ENCODE data around the gene LIG3. TPM values are rescaled to one million over a fixed set of nuclear protein-coding genes. Genes with fewer than 3 reads are reported as not detected.

LIG3 gene
- total RNA-seq, 4 donors from 2014 or later, result 16.9 to 25.4 (median 21.5) TPM

DNA sequence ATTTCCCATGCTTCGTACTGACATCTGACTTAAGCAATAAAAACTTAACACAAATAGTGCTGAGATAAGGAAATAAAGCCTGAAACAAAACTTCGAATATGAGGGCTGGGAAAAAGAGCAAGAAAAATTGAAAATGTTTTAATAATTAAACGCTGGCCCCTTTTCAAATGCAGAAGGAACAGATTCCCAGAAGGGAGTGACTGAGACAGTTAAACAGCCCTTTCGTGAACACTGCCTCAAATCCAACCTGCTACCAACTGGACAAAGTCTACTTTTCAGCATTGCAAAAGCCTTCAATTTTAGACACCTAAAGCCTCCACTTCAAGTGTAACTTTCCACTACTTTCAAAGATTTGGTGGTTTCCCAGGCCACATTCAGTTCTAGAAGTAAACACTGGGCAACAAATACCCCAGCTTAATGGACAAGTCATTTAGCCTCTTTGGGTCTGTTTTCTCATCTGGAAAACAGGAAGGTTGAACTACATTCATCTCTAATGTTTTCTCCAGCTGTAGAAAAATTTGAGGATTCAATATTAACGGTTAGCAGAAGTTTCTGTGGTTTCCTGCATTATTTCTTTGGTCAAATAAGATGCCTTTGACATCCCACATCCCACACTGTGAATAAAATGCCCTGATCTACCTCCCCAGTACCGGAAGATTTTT lies 71.4 kb downstream of the LIG3 start:
- no peak for TF ChIP-seq CTCF (IDR thresholded peaks at IDR 0.05 in 4 of 5, conservative IDR thresholded peaks at IDR 0.05 in 1 of 5)
- no peak for TF ChIP-seq POLR2A (IDR thresholded peaks at IDR 0.05)
- intact Hi-C loops (cut with DNase I; ENCODE audit: low total_unique reads), result no loop called here
- Histone ChIP-seq H3K4me3 (no peak overlapping the region), H3K4me1 (peaks cover 15 to 24% of the 10 kb centered on the region in 2 donors), H3K36me3 (no peaks in the 10 kb centered on the region), H3K27me3 (no peaks in the 10 kb centered on the region), H3K27ac (peak overlapping the region; percentile 27 to 46 (median 33)), H3K9me3 (no peaks in the 10 kb centered on the region)
- DNase-seq, result no peak
- in situ Hi-C loops (cut with MboI; ENCODE audit: low sequenced_read_pairs in 4 of 4), result no loop called here
- ATAC-seq, result no peak

- TF ChIP-seq CTCF (IDR thresholded peaks at IDR 0.05 in 4 of 5, conservative IDR thresholded peaks at IDR 0.05 in 1 of 5) (no peak), POLR2A (IDR thresholded peaks at IDR 0.05) (no peak)
- Histone ChIP-seq H3K4me1 (peaks cover 15 to 24% of the 10 kb centered on the region in 2 donors), H3K4me3 (no peak overlapping the region), H3K27ac (peak overlapping the region in 2 of 4 donors; percentile 27 to 39), H3K36me3 (no peaks in the 10 kb centered on the region), H3K9me3 (no peaks in the 10 kb centered on the region), H3K27me3 (no peaks in the 10 kb centered on the region)
- intact Hi-C loops (cut with DNase I; ENCODE audit: low total_unique reads) (no loop called here), in situ Hi-C loops (cut with MboI; ENCODE audit: low sequenced_read_pairs in 4 of 4) (no loop called here)
- no peak for DNase-seq
- ATAC-seq, result no peak
These were observed 71.9 kb downstream of the LIG3 start for GRCh38 chr17:35052241-35052610.

DNA sequence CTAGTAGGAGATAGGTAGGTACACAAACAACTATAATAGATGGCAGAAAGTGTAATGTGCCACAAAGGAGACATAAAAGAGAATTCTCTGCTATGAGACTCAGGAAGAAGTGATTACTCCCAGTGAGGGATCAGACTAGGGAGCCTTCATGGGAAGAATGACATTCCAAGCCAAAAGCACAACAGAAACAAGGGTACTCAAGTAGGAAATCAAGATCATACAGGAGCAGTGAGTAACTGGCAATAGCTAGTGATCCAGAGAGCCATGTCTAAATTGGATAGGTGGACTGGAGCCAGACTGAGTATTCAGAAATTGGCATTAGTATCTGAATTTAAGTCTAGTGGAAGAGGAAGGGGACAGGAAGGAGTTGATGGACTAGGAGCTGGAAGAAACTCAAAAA lies 72.5 kb downstream of the LIG3 start:
- no peak for ATAC-seq
- intact Hi-C loops (cut with DNase I; ENCODE audit: low total_unique reads) (no loop called here), in situ Hi-C loops (cut with MboI; ENCODE audit: low sequenced_read_pairs in 4 of 4) (no loop called here)
- no peaks in the 10 kb centered on the region for H3K27me3 ChIP-seq
- no peak overlapping the region for H3K4me3 ChIP-seq
- TF ChIP-seq CTCF (IDR thresholded peaks at IDR 0.05 in 4 of 5, conservative IDR thresholded peaks at IDR 0.05 in 1 of 5) (no peak), POLR2A (IDR thresholded peaks at IDR 0.05) (no peak)
- no peak for DNase-seq
- H3K9me3 ChIP-seq, result no peaks in the 10 kb centered on the region
- H3K36me3 ChIP-seq, result no peaks in the 10 kb centered on the region
- H3K27ac ChIP-seq, result no peak overlapping the region
- H3K4me1 ChIP-seq, result peaks cover 15 to 24% of the 10 kb centered on the region in 2 donors

DNA sequence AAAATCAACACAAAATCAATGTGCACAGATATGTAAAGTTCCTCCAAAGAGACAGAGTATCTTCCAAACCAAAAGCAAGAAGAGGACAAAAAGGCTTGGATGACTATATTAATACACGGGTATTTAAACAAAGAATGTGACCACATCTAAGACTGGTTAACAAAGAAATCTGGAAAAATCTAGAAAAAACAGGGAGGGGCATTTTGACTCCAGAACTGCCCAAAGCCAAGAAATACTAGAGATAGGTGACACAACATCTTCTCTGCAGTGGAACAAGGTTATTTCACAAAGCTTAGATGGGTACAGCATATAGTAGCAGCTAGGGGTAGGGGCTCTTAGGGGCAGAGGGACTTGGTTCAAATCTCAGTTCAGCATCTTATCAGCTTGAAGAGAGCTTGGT lies 72.9 kb downstream of the LIG3 start:
- no peak overlapping the region for H3K4me3 ChIP-seq
- no peaks in the 10 kb centered on the region for H3K9me3 ChIP-seq
- H3K4me1 ChIP-seq, result peaks cover 15 to 24% of the 10 kb centered on the region in 2 donors
- TF ChIP-seq CTCF (IDR thresholded peaks at IDR 0.05 in 4 of 5, conservative IDR thresholded peaks at IDR 0.05 in 1 of 5) (no peak), POLR2A (IDR thresholded peaks at IDR 0.05) (no peak)
- in situ Hi-C loops (cut with MboI; ENCODE audit: low sequenced_read_pairs in 4 of 4), result no loop called here
- H3K27ac ChIP-seq, result no peak overlapping the region
- H3K27me3 ChIP-seq, result no peaks in the 10 kb centered on the region
- intact Hi-C loops (cut with DNase I; ENCODE audit: low total_unique reads), result no loop called here
- H3K36me3 ChIP-seq, result no peaks in the 10 kb centered on the region
- DNase-seq (no peak), ATAC-seq (no peak)

DNA sequence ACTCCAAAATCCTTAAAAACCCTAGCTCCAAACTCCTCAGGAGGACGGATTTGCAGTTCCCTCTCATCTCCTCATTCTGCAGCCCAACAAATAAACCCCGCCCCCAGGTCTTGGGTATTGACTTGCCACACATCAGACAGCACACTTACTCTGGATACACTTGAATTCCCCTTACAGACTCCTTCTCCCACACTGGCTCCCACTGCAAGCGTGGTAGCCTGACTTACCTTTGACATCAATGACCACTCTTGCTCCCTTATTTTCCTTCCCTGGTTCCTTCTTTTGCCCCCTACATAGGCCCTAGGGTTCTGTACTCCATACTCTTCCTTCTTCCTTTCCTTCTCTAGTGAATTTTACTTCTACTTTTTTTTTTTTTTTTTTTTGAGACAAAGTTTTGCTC lies 75.7 kb downstream of the LIG3 start:
- intact Hi-C loops (cut with DNase I; ENCODE audit: low total_unique reads) (no loop called here), in situ Hi-C loops (cut with MboI; ENCODE audit: low sequenced_read_pairs in 4 of 4) (no loop called here)
- DNase-seq, result no peak
- Histone ChIP-seq H3K4me1 (peaks cover 9 to 24% of the 10 kb centered on the region in 2 donors), H3K4me3 (no peak overlapping the region), H3K9me3 (no peaks in the 10 kb centered on the region), H3K27me3 (no peaks in the 10 kb centered on the region), H3K36me3 (no peaks in the 10 kb centered on the region), H3K27ac (no peak overlapping the region)
- ATAC-seq, result no peak
- no peak for TF ChIP-seq POLR2A (IDR thresholded peaks at IDR 0.05)

Measured in gastrocnemius medialis (tissue), 4 donors.